ENCODE measurements around the gene MUC7. TPM values are rescaled to one million over a fixed set of nuclear protein-coding genes. Genes with fewer than 3 reads are reported as not detected.

Gene MUC7
- polyA plus RNA-seq, 1 donor (not counting 4 experiments of a cell fraction or from before 2014, with no cell fraction given): not detected

- H3K9ac ChIP-seq (ENCODE audit: control insufficient read depth, extremely low read depth, insufficient read depth, low read length): no peak overlapping the region
- H3K36me3 ChIP-seq (ENCODE audit: control insufficient read depth in 2 of 2, extremely low read depth in 1 of 2, insufficient read depth in 2 of 2, low read length in 2 of 2): no peaks in the 10 kb centered on the region
- no peaks in the 10 kb centered on the region for H3K79me2 ChIP-seq (ENCODE audit: control insufficient read depth, insufficient read depth, low read length)
- DNase-seq (ENCODE audit: low read depth, low spot score) (no peak), FAIRE-seq (no peak)
- no peak overlapping the region for H3K4me2 ChIP-seq (ENCODE audit: control insufficient read depth, extremely low read depth, insufficient read depth, low read depth, low read length)
- H3K4me1 ChIP-seq (ENCODE audit: control insufficient read depth, extremely low read depth, insufficient read depth, low read length): no peaks in the 10 kb centered on the region
- no peak overlapping the region for H3K27ac ChIP-seq (ENCODE audit: control insufficient read depth, insufficient read depth, low read length)
- H3K4me3 ChIP-seq (ENCODE audit: control insufficient read depth in 2 of 3, extremely low read depth in 1 of 3, insufficient read depth in 2 of 3, low read depth in 1 of 3, low read length in 3 of 3): no peak overlapping the region
- no peaks in the 10 kb centered on the region for H3K9me3 ChIP-seq (ENCODE audit: control insufficient read depth, low read depth, low read length)
- TF ChIP-seq CTCF (optimal IDR thresholded peaks at IDR 0.05 in 1 of 3, IDR thresholded peaks at IDR 0.05 in 1 of 3, conservative IDR thresholded peaks at IDR 0.05 in 1 of 3; ENCODE audit: extremely low read depth in 1 of 3, insufficient read depth in 2 of 3, low read length in 3 of 3) (no peak), EZH2 (IDR thresholded peaks at IDR 0.05; ENCODE audit: low read length) (no peak)
- H4K20me1 ChIP-seq (ENCODE audit: control insufficient read depth, extremely low read depth, insufficient read depth, low read length): no peaks in the 10 kb centered on the region
- dilution Hi-C loops (cut with MboI; ENCODE audit: extremely low pct_ligation_motif_present, low sequenced_read_pairs): no loop called here
- H3K27me3 ChIP-seq (ENCODE audit: control insufficient read depth, extremely low read depth, insufficient read depth, low read length): no peaks in the 10 kb centered on the region
- H2AFZ ChIP-seq (ENCODE audit: control insufficient read depth, low read length): no peak overlapping the region
- no peaks in the 10 kb centered on the region for H3K9me1 ChIP-seq (ENCODE audit: control insufficient read depth, extremely low read depth, insufficient read depth, low read length)
These were observed 45.2 kb upstream of the MUC7 start for GRCh38 chr4:70426789-70427188.

GRCh38 chr4:70437197-70437596, 34.8 kb upstream of the MUC7 start:
- no peaks in the 10 kb centered on the region for H3K36me3 ChIP-seq (ENCODE audit: control insufficient read depth in 2 of 2, extremely low read depth in 1 of 2, insufficient read depth in 2 of 2, low read length in 2 of 2)
- dilution Hi-C loops (cut with MboI; ENCODE audit: extremely low pct_ligation_motif_present, low sequenced_read_pairs): no loop called here
- no peak overlapping the region for H3K4me2 ChIP-seq (ENCODE audit: control insufficient read depth, extremely low read depth, insufficient read depth, low read depth, low read length)
- H4K20me1 ChIP-seq (ENCODE audit: control insufficient read depth, extremely low read depth, insufficient read depth, low read length): no peaks in the 10 kb centered on the region
- no peak for TF ChIP-seq EZH2 (IDR thresholded peaks at IDR 0.05; ENCODE audit: low read length)
- TF ChIP-seq CTCF (optimal IDR thresholded peaks at IDR 0.05 in 1 of 3, IDR thresholded peaks at IDR 0.05 in 1 of 3, conservative IDR thresholded peaks at IDR 0.05 in 1 of 3; ENCODE audit: extremely low read depth in 1 of 3, insufficient read depth in 2 of 3, low read length in 3 of 3): no peak
- H3K27ac ChIP-seq (ENCODE audit: control insufficient read depth, insufficient read depth, low read length): no peak overlapping the region
- FAIRE-seq: no peak
- H3K9ac ChIP-seq (ENCODE audit: control insufficient read depth, extremely low read depth, insufficient read depth, low read length): no peak overlapping the region
- H3K79me2 ChIP-seq (ENCODE audit: control insufficient read depth, insufficient read depth, low read length): no peaks in the 10 kb centered on the region
- H3K9me1 ChIP-seq (ENCODE audit: control insufficient read depth, extremely low read depth, insufficient read depth, low read length): no peaks in the 10 kb centered on the region
- DNase-seq (ENCODE audit: low read depth, low spot score): no peak
- no peak overlapping the region for H2AFZ ChIP-seq (ENCODE audit: control insufficient read depth, low read length)
- H3K4me1 ChIP-seq (ENCODE audit: control insufficient read depth, extremely low read depth, insufficient read depth, low read length): no peaks in the 10 kb centered on the region
- H3K4me3 ChIP-seq (ENCODE audit: control insufficient read depth in 2 of 3, extremely low read depth in 1 of 3, insufficient read depth in 2 of 3, low read depth in 1 of 3, low read length in 3 of 3): no peak overlapping the region
- H3K9me3 ChIP-seq (ENCODE audit: control insufficient read depth, low read depth, low read length): no peaks in the 10 kb centered on the region
- H3K27me3 ChIP-seq (ENCODE audit: control insufficient read depth, extremely low read depth, insufficient read depth, low read length): no peaks in the 10 kb centered on the region

Data from keratinocyte (primary cell).